Left cardiac atrium (tissue), 4 donors: Measurements from ENCODE around the gene PTGFRN. TPM values are rescaled to one million over a fixed set of nuclear protein-coding genes. Genes with fewer than 3 reads are reported as not detected.

Source experiments
- ATAC-seq, 2 donors: fragments of 200-7000 bp; cut with Tn5 transposase; one replicate each; pipeline ENCODE4 v1.9.1; 2020; ENCODE audit warnings: mild to moderate bottlenecking in 2 of 2, moderate library complexity in 2 of 2
- DNase-seq: peaks from one replicate; pipeline ENCODE4 v3.0.0-alpha.2; 2020
- intact Hi-C, 2 donors: fragments of 100-400 bp; cut with DNase I; formaldehyde crosslinking; loops; one replicate each; pipeline versions ENCODE4 v1.14.1 to v1.15.1; 2022 to 2023
- total RNA-seq, 2 donors: library from RNA; stranded (reverse); fragmentation: NEBNext Ultra II Directional; extraction: Animal tissue kit (Norgen Biotek cat#: 25700); gene quantifications; one replicate each; pipeline ENCODE4 v1.2.1, GENCODE V29; 2021
- donor health status: DM: no; HTN: yes; CAD: no.
- donor health status: DM: no; HTN: yes; CAD: no; lungs with severe emphysema.
- donor health status: DM: yes; HTN: yes; CAD: no.
- donor health status: Dilated cardiomyopathy.

PTGFRN gene
- total RNA-seq, 2 donors from 2014 or later: 159 to 179 TPM

DNA sequence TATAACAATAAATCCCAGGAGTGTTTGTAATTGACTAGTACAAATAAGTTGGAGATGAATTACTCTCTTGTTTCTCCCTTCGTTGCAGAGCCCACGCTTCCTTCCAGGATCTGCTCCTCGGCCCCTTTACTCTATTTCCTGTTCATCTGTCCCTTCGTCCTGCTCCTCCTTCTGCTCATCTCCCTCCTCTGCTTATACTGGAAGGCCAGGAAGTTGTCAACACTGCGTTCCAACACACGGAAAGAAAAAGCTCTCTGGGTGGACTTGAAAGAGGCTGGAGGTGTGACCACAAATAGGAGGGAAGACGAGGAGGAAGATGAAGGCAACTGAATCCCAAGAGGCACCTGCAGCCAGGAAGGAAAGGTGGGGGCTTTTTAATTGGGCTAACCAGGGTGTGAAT lies 124.1 kb downstream of the PTGFRN start:
- no peak for DNase-seq
- no peak for ATAC-seq
- intact Hi-C loops: no loop called here

DNA sequence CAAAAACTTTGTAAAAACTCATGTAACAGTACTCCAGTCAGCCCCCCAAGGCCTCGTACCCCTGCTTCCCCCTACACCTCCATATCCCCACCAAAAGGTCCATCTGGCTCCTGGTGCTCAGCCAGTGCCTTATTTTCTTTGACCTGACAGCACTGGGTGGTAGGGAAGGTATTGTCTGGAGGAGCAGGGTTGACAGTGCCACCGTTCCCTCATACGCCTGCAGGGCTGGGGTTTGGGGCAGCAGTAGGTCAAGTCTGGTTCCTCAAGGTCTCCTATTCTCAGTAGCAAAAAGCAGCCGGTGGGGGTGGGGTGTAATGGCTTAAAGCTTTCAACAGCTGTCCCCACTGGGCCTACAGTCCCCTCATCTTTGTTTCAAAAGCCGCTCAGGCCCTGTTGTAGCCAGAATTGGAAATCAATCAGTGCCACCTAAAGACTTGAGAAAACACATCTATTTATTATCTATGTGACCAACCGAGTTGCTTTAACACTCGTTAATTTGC lies 125.1 kb downstream of the PTGFRN start:
- DNase-seq: no peak
- no peak for ATAC-seq
- intact Hi-C loops: no loop called here

DNA sequence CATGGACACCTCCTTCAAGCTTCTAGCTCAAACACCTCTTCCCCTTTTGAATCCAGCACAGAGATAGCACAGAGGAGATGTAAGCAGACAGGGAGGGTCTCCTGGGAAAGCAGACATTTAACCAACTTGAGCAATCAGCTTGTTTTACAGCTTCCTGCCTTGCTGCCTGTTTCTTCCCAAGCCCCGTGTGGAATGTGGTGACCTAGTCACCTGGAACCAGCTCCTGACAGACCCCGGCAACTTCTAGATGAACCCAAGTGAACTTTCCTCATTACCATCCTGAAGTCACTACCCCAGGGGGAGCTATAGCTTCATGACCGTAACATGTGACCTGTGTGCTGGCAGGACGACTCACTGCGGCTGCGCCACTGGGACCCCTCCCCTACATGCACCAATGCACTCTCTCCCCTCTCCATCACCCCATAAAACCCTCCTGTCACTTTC lies 126.3 kb downstream of the PTGFRN start:
- no peak for DNase-seq
- intact Hi-C loops: no loop called here
- ATAC-seq: no peak

DNA sequence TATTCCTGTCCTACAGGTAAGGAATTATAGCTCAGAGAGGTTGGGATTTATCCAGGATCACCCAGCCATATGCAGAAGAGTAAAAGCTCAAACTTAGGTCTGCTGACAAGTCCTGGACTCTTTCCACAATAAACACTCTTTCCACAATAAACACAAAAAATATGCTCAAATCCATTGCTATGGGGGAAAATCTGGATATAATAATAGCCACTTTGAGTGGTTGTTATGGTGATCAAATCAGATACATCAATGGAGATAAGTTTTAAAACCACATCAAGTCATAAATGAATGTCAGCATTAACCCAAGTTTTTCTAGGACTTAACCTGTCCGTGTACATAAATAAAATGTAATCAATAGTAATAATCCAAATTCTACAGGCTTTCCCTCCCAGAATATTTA lies 128.1 kb downstream of the PTGFRN start:
- intact Hi-C loops: no loop called here
- no peak for DNase-seq
- ATAC-seq: no peak

DNA sequence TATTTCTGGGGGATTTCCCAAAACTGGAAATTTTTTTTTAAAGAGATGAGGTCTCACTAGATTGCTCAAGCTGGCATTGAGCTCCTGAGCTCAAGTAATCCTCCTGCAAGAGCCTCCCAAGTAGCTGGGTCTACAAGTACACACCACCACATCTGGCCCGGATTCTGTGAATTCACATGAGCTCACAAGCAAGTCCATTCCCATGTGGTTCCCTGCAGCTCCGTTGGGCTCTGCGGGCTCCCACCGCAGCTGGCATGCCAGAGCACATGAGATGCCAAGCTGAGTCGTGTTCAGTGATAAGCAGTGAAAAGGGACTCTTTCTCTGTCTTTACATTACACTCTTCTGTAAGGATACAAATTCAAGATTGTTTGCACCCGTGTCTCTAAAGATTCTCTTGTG lies 128.5 kb downstream of the PTGFRN start:
- DNase-seq (no peak), ATAC-seq (no peak)
- intact Hi-C loops: no loop called here

Other genes starting within 250 kb of the PTGFRN start
- 10 to 100 TPM; 14.3 to 15.6 TPM for gene IGSF3, start 242.2 kb upstream of the PTGFRN start, total RNA-seq
- gene CD2, start 155.5 kb upstream of the PTGFRN start, total RNA-seq: 1 to 10 TPM; 1.4 to 3.5 TPM
- 1 to 10 TPM; 1.1 to 3.1 TPM for gene CD101, start 91.8 kb downstream of the PTGFRN start, total RNA-seq
- gene TTF2, start 150.4 kb downstream of the PTGFRN start, total RNA-seq: 1 to 10 TPM; 8.0 to 9.4 TPM
- gene TRIM45, start 211.8 kb downstream of the PTGFRN start, total RNA-seq: 10 to 100 TPM in 1 of 2 donors, 1 to 10 TPM in 1; 8.2 to 14.3 TPM